T47D (cell line): ENCODE results near the gene MIPEP.

Experiments
- DNase-seq, 2 experiments: peaks; one replicate each; pipeline versions ENCODE4 v3.0.0 to v3.0.0-alpha.2; 2011 to 2012; ENCODE audit warnings: low read depth in 1 of 2, low spot score in 1 of 2
- JUND ChIP-seq: IDR thresholded peaks from 2 replicates; pipeline ENCODE4 v1.6.1; 2012; ENCODE audit warnings: low read depth
- in situ Hi-C: cut with HindIII; loops from 2 replicates; pipeline ENCODE4 v1.10.0; 2016; ENCODE audit warnings: low sequenced_read_pairs, low pct_unique_long_range_greater_than_20kb

The MIPEP gene

GRCh38 chr13:23877286-23877685 lies 11.9 kb downstream of the MIPEP start:
- in situ Hi-C loops: no loop called here
- DNase-seq: no peak
- no peak for TF ChIP-seq JUND

DNA sequence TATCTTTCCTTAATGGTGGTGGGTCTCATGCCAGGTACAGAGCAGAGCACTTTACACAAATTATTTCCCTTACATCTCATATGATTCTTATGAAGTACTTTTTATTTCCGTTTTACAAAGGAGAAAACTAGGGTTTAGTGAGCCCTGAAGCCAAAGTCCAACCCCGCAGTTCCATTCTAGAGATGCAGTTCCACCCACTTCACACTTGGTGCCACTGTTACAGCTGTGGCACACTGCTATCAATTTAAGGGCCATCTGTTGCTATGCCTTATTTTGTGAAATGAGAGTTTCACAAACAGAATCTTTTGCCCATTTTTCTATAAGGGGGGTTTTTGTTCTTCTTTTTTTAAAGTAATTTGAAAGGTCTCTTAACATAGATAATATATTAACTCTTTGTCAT lies 12.9 kb downstream of the MIPEP start:
- DNase-seq: peak in 1 of 2 experiments; percentile 10
- no peak for TF ChIP-seq JUND
- in situ Hi-C loops: no loop called here

- no peak for TF ChIP-seq JUND
- in situ Hi-C loops: no loop called here
- DNase-seq: peak in 1 of 2 experiments; percentile 41
Observed at GRCh38 chr13:23871616-23872220, 17.5 kb downstream of the MIPEP start.

DNA sequence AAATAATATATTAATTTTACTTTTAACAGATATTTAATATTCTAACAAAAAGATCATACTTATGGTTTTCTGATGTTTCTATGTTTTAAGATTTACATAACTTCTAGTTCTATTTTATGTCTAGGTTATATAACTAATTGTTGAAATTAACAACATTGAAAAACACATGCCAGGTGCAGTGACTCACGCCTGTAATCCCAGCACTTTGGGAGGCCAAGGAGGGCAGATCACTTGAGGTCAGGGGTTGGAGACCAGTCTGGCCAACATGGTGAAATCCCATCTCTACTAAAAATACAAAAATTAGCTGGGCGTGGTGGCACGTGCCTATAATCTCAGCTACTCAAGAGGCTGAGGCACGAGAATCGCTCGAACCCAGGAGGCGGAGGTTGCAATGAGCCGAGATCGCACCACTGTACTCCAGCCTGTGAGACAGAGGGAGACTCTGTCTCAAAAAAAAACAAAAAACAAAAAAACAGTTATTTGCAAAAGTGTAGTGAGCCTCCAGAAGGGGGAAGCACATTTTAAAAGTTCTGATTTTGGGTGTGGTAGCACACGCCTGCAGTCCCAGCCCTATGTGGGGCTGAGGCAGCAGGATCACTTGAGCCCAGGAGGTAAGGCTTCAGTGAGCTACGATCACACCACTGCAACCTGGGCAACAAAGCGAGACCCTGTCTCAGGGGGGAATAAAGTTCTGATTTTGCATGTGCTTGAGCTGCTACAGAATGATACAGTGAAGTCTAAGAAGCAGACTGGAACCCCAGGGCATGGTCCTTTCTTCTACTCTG lies 18.7 kb downstream of the MIPEP start:
- no peak for DNase-seq
- in situ Hi-C loops: no loop called here
- TF ChIP-seq JUND: no peak

DNA sequence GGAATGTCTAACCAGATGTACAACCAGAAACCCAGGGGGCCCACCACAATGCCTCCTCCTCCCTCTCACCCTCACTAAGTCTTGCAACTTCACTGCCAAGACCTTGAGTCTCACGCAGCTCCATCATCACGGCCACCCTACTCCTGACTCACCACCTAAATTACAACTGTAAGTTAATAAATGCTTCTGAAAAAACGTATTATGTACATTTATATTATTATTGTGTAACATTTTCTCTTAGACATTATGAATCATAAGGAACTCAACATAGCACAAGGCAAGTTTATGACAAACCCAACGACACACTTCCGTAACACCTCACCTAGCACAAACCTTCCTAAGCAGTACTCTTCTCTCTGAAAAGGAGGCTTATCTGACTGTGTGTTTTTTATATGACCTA lies 20.7 kb downstream of the MIPEP start:
- in situ Hi-C loops: no loop called here
- no peak for DNase-seq

DNA sequence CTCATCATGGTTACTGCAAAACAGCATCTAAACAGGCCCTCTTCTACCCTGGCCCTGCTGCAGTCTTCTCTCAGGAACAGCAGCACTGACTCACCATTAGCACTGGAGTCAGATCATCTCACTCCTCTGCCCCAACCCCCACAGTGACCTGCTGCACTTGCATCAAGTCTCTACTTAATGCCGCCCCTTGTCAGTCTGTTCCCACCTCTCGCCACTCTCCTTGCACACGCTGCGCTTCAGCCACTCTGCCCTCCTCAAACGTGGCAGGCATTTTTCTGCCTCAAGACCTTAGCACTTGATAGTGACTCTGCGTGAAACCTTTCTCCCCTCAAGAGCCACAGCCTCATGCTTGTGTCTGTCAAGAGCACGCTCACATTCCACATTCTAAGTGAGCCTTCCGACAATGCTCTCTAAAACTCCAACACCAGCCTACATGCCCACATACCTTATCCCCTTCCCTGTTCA lies 22.1 kb downstream of the MIPEP start:
- DNase-seq: no peak
- TF ChIP-seq JUND: no peak
- in situ Hi-C loops: no loop called here

More for the DNA sequence above, 20.7 kb downstream of the MIPEP start:
- no peak for TF ChIP-seq JUND

GRCh38 chr13:23866420-23867026 lies 22.7 kb downstream of the MIPEP start:
- in situ Hi-C loops: no loop called here
- no peak for TF ChIP-seq JUND
- no peak for DNase-seq

- TF ChIP-seq JUND: no peak
- DNase-seq: no peak
- in situ Hi-C loops: no loop called here
Observed at GRCh38 chr13:23865906-23866305, 23.3 kb downstream of the MIPEP start.

GRCh38 chr13:23865026-23865425 lies 24.2 kb downstream of the MIPEP start:
- DNase-seq: no peak
- in situ Hi-C loops: no loop called here
- TF ChIP-seq JUND: no peak

GRCh38 chr13:23861310-23861709 lies 27.9 kb downstream of the MIPEP start:
- TF ChIP-seq JUND: no peak
- in situ Hi-C loops: no loop called here
- DNase-seq: no peak

- in situ Hi-C loops: no loop called here
- no peak for TF ChIP-seq JUND
Observed at GRCh38 chr13:23859904-23860303, 29.3 kb downstream of the MIPEP start.

GRCh38 chr13:23859455-23859854 lies 29.7 kb downstream of the MIPEP start:
- no peak for TF ChIP-seq JUND
- in situ Hi-C loops: no loop called here
- DNase-seq: peak in 1 of 2 experiments; percentile 6

More at GRCh38 chr13:23859904-23860303, 29.3 kb downstream of the MIPEP start:
- no peak for DNase-seq

DNA sequence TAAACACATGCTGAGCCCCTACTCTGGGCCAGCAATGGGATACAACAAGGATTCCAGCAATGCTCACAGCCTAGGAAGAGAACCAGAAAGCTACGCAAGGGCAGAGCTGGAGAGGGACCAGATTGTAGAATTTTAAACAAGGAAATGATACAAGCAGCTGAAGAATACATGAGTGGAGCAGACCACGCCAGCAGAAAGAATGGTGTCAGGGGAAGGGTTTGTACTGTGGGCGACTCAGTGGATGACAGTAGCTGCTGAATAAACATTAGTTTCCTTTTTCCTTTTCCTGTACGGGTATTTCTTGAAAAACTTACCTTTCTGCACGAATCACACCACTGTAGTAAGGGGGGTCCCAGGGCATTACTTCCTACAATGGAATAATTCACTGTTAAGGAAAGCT lies 30.7 kb downstream of the MIPEP start:
- TF ChIP-seq JUND: no peak
- no peak for DNase-seq
- in situ Hi-C loops: no loop called here
